GM12891 (cell line): Measurements from ENCODE around the gene SLC1A2.

Source experiments
- POLR2A ChIP-seq: IDR thresholded peaks from 2 replicates; pipeline ENCODE4 v1.6.1; 2011; ENCODE audit warnings: low read depth, low read length, control low read depth
- POLR2AphosphoS5 ChIP-seq: IDR thresholded peaks from 2 replicates; pipeline ENCODE4 v1.6.1; 2011; ENCODE audit warnings: low read depth, low read length, control low read depth

- no peak for TF ChIP-seq POLR2A
- TF ChIP-seq POLR2AphosphoS5, result no peak
These were observed 185.8 kb downstream of the SLC1A2 start for GRCh38 chr11:35233518-35233917.
